HEK293 (cell line): ENCODE measurements around the gene IPO5.

ENCODE experiments used
- CTCF ChIA-PET: fragments of 350-600 bp; formaldehyde crosslinking; extraction: SDS; loops from one replicate; lab custom pipeline; 2021; ENCODE audit warnings: antibody characterized with exemption; lab: Yijun Ruan, JAX
- POLR2A ChIA-PET: fragments of 300-600 bp; formaldehyde crosslinking; extraction: SDS; loops from one replicate; lab custom pipeline; 2020; ENCODE audit warnings: antibody characterized with exemption, inconsistent platforms; lab: Yijun Ruan, JAX
- H3K27ac ChIP-seq: fragments of 200-500 bp; sonication (Bioruptor generic); 2 replicates; pipeline ENCODE4 v1.5.1; 2014; ENCODE audit warnings: low read depth, low read length, control low read depth, inconsistent platforms; ENCODE audit errors: extremely low read depth
- H3K36me3 ChIP-seq, 2 experiments: fragments of 200-500 bp in 1 of 2; sonication (Bioruptor generic) in 1 of 2; 1 replicate in 1 of 2; 2 replicates in 1 of 2; pipeline ENCODE4 v1.5.1; 2014 to 2017; ENCODE audit warnings: inconsistent platforms in 2 of 2, low read length in 2 of 2; ENCODE audit not compliant: control insufficient read depth in 2 of 2, insufficient read depth in 1 of 2
- H3K4me1 ChIP-seq: fragments of 200-500 bp; sonication (Bioruptor generic); 2 replicates; pipeline ENCODE4 v1.5.1; 2014; ENCODE audit warnings: mild to moderate bottlenecking, low read length, inconsistent platforms; ENCODE audit not compliant: control insufficient read depth, insufficient read depth
- H3K4me3 ChIP-seq: 2 replicates; pipeline ENCODE4 v1.5.1; 2011; ENCODE audit warnings: low read depth, mild to moderate bottlenecking, control low read depth, low read length, moderate library complexity
- H3K9me3 ChIP-seq: fragments of 200-500 bp; sonication (Bioruptor generic); 2 replicates; pipeline ENCODE4 v1.5.1; 2014; ENCODE audit warnings: low read depth, low read length, inconsistent platforms; ENCODE audit not compliant: control insufficient read depth, insufficient read depth
- HIC1 ChIP-seq: fragments of 450-650 bp; formaldehyde crosslinking; IDR thresholded peaks from 2 replicates; pipeline ENCODE4 v1.5.1; 2016; ENCODE audit warnings: missing biosample characterization, missing genetic modification characterization
- KLF9 ChIP-seq: fragments of 450-650 bp; formaldehyde crosslinking; IDR thresholded peaks from 2 replicates; pipeline ENCODE4 v1.5.1; 2016; ENCODE audit warnings: missing biosample characterization, missing genetic modification characterization, low read depth
- MZF1 ChIP-seq: fragments of 450-650 bp; formaldehyde crosslinking; IDR thresholded peaks from 2 replicates; pipeline ENCODE4 v1.5.1; 2017; ENCODE audit warnings: missing biosample characterization, missing genetic modification characterization, borderline replicate concordance
- SCRT1 ChIP-seq: fragments of 450-650 bp; formaldehyde crosslinking; IDR thresholded peaks from 2 replicates; pipeline ENCODE4 v1.5.1; 2016; ENCODE audit warnings: missing biosample characterization, missing genetic modification characterization, borderline replicate concordance
- ZNF138 ChIP-seq: fragments of 450-650 bp; formaldehyde crosslinking; IDR thresholded peaks from 2 replicates; pipeline ENCODE4 v1.5.1; 2016; ENCODE audit warnings: missing biosample characterization, missing genetic modification characterization, borderline replicate concordance
- ZNF16 ChIP-seq: fragments of 450-650 bp; formaldehyde crosslinking; IDR thresholded peaks from 2 replicates; pipeline ENCODE4 v1.5.1; 2016; ENCODE audit warnings: low read depth, missing biosample characterization, missing genetic modification characterization
- ZNF169 ChIP-seq: fragments of 450-650 bp; formaldehyde crosslinking; IDR thresholded peaks from 2 replicates; pipeline ENCODE4 v1.5.1; 2016; ENCODE audit warnings: missing biosample characterization, missing genetic modification characterization
- ZNF223 ChIP-seq: fragments of 450-650 bp; formaldehyde crosslinking; IDR thresholded peaks from 2 replicates; pipeline ENCODE4 v1.5.1; 2016; ENCODE audit warnings: missing biosample characterization, missing genetic modification characterization
- ZNF311 ChIP-seq: fragments of 450-650 bp; formaldehyde crosslinking; IDR thresholded peaks from 2 replicates; pipeline ENCODE4 v1.5.1; 2017; ENCODE audit warnings: missing biosample characterization, missing genetic modification characterization, borderline replicate concordance
- ZNF324 ChIP-seq: fragments of 450-650 bp; formaldehyde crosslinking; IDR thresholded peaks from 2 replicates; pipeline ENCODE4 v1.5.1; 2016; ENCODE audit warnings: missing biosample characterization, missing genetic modification characterization
- ZNF362 ChIP-seq: fragments of 450-650 bp; formaldehyde crosslinking; IDR thresholded peaks from 2 replicates; pipeline ENCODE4 v1.5.1; 2016; ENCODE audit warnings: missing biosample characterization, missing genetic modification characterization
- ZNF37A ChIP-seq: fragments of 450-650 bp; IDR thresholded peaks from 2 replicates; pipeline ENCODE4 v1.5.1; 2018; ENCODE audit warnings: missing biosample characterization, missing genetic modification characterization
- ZNF404 ChIP-seq: fragments of 450-650 bp; formaldehyde crosslinking; IDR thresholded peaks from 2 replicates; pipeline ENCODE4 v1.5.1; 2017; ENCODE audit warnings: missing biosample characterization, missing genetic modification characterization
- ZNF426 ChIP-seq: fragments of 450-650 bp; formaldehyde crosslinking; IDR thresholded peaks from 2 replicates; pipeline ENCODE4 v1.5.1; 2017; ENCODE audit warnings: missing biosample characterization, missing genetic modification characterization, mild to moderate bottlenecking, inconsistent platforms, moderate library complexity
- ZNF560 ChIP-seq: fragments of 450-650 bp; formaldehyde crosslinking; IDR thresholded peaks from 2 replicates; pipeline ENCODE4 v1.5.1; 2017; ENCODE audit warnings: missing biosample characterization, missing genetic modification characterization, borderline replicate concordance
- ZNF600 ChIP-seq: fragments of 450-650 bp; formaldehyde crosslinking; IDR thresholded peaks from 2 replicates; pipeline ENCODE4 v1.5.1; 2016; ENCODE audit warnings: missing biosample characterization, missing genetic modification characterization
- ZNF626 ChIP-seq: fragments of 450-650 bp; sonication (Bioruptor Pico); formaldehyde crosslinking; IDR thresholded peaks from 2 replicates; pipeline ENCODE4 v1.5.1; 2018; ENCODE audit warnings: missing biosample characterization, missing genetic modification characterization, inconsistent platforms
- ZNF670 ChIP-seq: fragments of 450-650 bp; formaldehyde crosslinking; IDR thresholded peaks from 2 replicates; pipeline ENCODE4 v1.5.1; 2016; ENCODE audit warnings: missing biosample characterization, missing genetic modification characterization, low read depth
- ZNF747 ChIP-seq: fragments of 450-650 bp; formaldehyde crosslinking; IDR thresholded peaks from 2 replicates; pipeline ENCODE4 v1.5.1; 2016; ENCODE audit warnings: missing biosample characterization, missing genetic modification characterization
- ZSCAN23 ChIP-seq: fragments of 450-650 bp; formaldehyde crosslinking; IDR thresholded peaks from 2 replicates; pipeline ENCODE4 v1.5.1; 2016; ENCODE audit warnings: missing biosample characterization, missing genetic modification characterization
- ZXDB ChIP-seq: fragments of 450-650 bp; formaldehyde crosslinking; IDR thresholded peaks from 2 replicates; pipeline ENCODE4 v1.5.1; 2016; ENCODE audit warnings: missing biosample characterization, missing genetic modification characterization
- TF ChIP-seq, protein P1 (sequence below): fragments of 450-650 bp; formaldehyde crosslinking; IDR thresholded peaks from 2 replicates; pipeline ENCODE4 v1.5.1; 2016; ENCODE audit warnings: missing biosample characterization, missing genetic modification characterization
- TF ChIP-seq, protein P2 (sequence below): fragments of 450-650 bp; formaldehyde crosslinking; IDR thresholded peaks from 2 replicates; pipeline ENCODE4 v1.5.1; 2016; ENCODE audit warnings: missing biosample characterization, missing genetic modification characterization
- TF ChIP-seq, protein P3 (sequence below): fragments of 450-650 bp; formaldehyde crosslinking; IDR thresholded peaks from 2 replicates; pipeline ENCODE4 v1.5.1; 2016; ENCODE audit warnings: missing biosample characterization, missing genetic modification characterization
- TF ChIP-seq, protein P4 (sequence below): fragments of 450-650 bp; formaldehyde crosslinking; IDR thresholded peaks from 2 replicates; pipeline ENCODE4 v1.5.1; 2016; ENCODE audit warnings: missing biosample characterization, missing genetic modification characterization

The IPO5 gene

DNA sequence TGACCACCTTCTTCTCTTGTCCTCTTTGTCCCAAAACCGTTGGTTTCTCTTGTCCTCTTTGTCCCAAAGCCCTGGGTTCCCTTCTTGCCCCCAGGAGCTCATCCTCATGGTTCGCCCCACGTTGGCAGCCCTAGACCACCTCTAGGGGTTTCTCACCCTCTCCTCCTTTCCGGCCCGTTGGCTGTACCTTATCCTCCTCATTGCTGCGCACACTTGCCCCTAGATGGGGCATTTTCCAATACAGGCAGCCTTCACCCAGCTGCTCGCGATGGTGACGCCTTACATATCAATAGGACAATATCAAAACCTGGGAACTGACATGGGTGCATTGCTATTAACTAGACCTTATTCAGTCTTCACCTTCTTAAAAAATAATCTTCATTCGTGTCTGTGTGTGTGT is 86.5 kb downstream of the IPO5 start:
- H3K4me1 ChIP-seq: no peaks in the 10 kb centered on the region
- H3K9me3 ChIP-seq: no peaks in the 10 kb centered on the region
- no peaks in the 10 kb centered on the region for H3K36me3 ChIP-seq
- ChIA-PET POLR2A (no interaction called here), CTCF (no interaction called here)
- no peak for TF ChIP-seq ZNF426 (tag by site-specific recombination)
- TF ChIP-seq HIC1 (tag by site-specific recombination): no peak
- no peak for TF ChIP-seq ZNF324
- no peak for TF ChIP-seq ZNF626 (tag by site-specific recombination)
- no peak for TF ChIP-seq ZNF223 (tag by site-specific recombination)
- TF ChIP-seq MZF1: no peak
- no peak for TF ChIP-seq ZNF16
- TF ChIP-seq ZNF404 (tag by site-specific recombination): no peak
- no peak for TF ChIP-seq ZNF311
- TF ChIP-seq, protein P1, sequence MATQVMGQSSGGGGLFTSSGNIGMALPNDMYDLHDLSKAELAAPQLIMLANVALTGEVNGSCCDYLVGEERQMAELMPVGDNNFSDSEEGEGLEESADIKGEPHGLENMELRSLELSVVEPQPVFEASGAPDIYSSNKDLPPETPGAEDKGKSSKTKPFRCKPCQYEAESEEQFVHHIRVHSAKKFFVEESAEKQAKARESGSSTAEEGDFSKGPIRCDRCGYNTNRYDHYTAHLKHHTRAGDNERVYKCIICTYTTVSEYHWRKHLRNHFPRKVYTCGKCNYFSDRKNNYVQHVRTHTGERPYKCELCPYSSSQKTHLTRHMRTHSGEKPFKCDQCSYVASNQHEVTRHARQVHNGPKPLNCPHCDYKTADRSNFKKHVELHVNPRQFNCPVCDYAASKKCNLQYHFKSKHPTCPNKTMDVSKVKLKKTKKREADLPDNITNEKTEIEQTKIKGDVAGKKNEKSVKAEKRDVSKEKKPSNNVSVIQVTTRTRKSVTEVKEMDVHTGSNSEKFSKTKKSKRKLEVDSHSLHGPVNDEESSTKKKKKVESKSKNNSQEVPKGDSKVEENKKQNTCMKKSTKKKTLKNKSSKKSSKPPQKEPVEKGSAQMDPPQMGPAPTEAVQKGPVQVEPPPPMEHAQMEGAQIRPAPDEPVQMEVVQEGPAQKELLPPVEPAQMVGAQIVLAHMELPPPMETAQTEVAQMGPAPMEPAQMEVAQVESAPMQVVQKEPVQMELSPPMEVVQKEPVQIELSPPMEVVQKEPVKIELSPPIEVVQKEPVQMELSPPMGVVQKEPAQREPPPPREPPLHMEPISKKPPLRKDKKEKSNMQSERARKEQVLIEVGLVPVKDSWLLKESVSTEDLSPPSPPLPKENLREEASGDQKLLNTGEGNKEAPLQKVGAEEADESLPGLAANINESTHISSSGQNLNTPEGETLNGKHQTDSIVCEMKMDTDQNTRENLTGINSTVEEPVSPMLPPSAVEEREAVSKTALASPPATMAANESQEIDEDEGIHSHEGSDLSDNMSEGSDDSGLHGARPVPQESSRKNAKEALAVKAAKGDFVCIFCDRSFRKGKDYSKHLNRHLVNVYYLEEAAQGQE (tag by site-specific recombination): no peak
- TF ChIP-seq, protein P2, sequence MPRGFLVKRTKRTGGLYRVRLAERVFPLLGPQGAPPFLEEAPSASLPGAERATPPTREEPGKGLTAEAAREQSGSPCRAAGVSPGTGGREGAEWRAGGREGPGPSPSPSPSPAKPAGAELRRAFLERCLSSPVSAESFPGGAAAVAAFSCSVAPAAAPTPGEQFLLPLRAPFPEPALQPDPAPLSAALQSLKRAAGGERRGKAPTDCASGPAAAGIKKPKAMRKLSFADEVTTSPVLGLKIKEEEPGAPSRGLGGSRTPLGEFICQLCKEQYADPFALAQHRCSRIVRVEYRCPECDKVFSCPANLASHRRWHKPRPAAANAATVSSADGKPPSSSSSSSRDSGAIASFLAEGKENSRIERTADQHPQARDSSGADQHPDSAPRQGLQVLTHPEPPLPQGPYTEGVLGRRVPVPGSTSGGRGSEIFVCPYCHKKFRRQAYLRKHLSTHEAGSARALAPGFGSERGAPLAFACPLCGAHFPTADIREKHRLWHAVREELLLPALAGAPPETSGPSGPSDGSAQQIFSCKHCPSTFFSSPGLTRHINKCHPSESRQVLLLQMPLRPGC (tag by site-specific recombination): no peak
- TF ChIP-seq, protein P3, sequence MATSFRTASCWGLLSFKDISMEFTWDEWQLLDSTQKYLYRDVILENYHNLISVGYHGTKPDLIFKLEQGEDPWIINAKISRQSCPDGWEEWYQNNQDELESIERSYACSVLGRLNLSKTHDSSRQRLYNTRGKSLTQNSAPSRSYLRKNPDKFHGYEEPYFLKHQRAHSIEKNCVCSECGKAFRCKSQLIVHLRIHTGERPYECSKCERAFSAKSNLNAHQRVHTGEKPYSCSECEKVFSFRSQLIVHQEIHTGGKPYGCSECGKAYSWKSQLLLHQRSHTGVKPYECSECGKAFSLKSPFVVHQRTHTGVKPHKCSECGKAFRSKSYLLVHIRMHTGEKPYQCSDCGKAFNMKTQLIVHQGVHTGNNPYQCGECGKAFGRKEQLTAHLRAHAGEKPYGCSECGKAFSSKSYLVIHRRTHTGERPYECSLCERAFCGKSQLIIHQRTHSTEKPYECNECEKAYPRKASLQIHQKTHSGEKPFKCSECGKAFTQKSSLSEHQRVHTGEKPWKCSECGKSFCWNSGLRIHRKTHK (tag by site-specific recombination): no peak
- no peak for TF ChIP-seq ZNF169 (tag by site-specific recombination)
- H3K4me3 ChIP-seq: no peak overlapping the region
- no peak overlapping the region for H3K27ac ChIP-seq

GRCh38 chr13:98041081-98041820 is 87.8 kb downstream of the IPO5 start:
- no peaks in the 10 kb centered on the region for H3K9me3 ChIP-seq
- no peaks in the 10 kb centered on the region for H3K36me3 ChIP-seq
- H3K4me1 ChIP-seq: no peaks in the 10 kb centered on the region
- CTCF ChIA-PET: interaction anchor here (0.6 to 1.0 kb wide), 2 partner anchors 8 to 15 kb away, joined by 3 to 6 read pairs; no protein-coding TSS in a partner anchor
- TF ChIP-seq SCRT1 (tag by site-specific recombination) (no peak), ZNF138 (tag by site-specific recombination) (no peak), ZNF747 (tag by site-specific recombination) (no peak), ZXDB (tag by site-specific recombination) (no peak), ZSCAN23 (tag by site-specific recombination) (no peak), ZNF362 (tag by site-specific recombination) (no peak), KLF9 (tag by site-specific recombination) (no peak), ZNF560 (tag by site-specific recombination) (no peak), ZNF670 (no peak), ZNF37A (no peak), ZNF600 (tag by site-specific recombination) (no peak)
- TF ChIP-seq, protein P4, sequence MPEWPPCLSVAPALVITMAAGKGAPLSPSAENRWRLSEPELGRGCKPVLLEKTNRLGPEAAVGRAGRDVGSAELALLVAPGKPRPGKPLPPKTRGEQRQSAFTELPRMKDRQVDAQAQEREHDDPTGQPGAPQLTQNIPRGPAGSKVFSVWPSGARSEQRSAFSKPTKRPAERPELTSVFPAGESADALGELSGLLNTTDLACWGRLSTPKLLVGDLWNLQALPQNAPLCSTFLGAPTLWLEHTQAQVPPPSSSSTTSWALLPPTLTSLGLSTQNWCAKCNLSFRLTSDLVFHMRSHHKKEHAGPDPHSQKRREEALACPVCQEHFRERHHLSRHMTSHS (tag by site-specific recombination): no peak
- H3K4me3 ChIP-seq: no peak overlapping the region
- POLR2A ChIA-PET: no interaction called here
- H3K27ac ChIP-seq: no peak overlapping the region
